Nucleus accumbens (tissue), 56 donors: Measurements from ENCODE around the gene TBC1D13.
"Not testable (repeated sequence)": the region's sequence is repeated elsewhere in the genome, so short reads cannot be mapped to it uniquely, and the experiment has no call there.

Experiments used
- DNase-seq, 56 donors: peaks; one replicate each; lab custom pipeline; 2025; lab: John Stamatoyannopoulos, UW

The TBC1D13 gene

DNA sequence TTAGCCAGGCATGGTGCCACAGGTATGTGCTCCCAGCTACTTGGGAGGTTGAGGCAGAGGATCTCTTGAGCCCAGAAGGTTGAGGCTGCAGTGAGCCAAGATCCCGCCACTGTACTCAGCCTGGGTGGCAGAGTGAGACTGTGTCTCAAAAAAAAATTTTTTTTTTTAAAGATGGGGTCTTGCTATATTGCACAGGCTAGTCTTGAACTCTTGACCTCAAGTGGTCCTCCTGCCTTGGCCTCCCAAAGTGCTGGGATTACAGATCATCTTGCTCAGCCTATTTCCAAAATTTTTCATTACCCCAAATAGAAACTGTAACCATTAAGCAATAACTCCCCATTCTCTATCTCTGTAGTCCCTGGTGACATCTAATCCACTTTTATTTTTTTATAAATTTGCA is 4.4 kb upstream of the TBC1D13 start:
- DNase-seq: no peak

DNA sequence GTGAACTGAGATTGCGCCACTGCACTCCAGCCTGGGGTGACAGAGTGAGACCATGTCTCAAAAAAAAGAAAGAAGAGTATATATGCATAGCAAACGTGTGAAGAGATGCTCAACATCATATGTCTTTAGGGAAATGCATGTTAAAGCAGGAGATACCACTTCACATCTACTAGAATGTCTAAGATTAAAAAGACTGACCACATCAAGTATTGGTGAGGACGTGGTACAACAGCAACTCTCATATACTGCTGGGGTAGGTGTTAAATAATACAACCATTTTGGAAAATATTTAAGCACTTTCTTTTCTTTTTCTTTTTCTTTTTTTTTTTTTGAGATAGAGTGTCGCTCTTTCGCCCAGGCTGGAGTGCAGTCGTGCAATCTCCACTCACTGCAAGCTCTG is 1.6 kb upstream of the TBC1D13 start:
- DNase-seq: no peak

DNA sequence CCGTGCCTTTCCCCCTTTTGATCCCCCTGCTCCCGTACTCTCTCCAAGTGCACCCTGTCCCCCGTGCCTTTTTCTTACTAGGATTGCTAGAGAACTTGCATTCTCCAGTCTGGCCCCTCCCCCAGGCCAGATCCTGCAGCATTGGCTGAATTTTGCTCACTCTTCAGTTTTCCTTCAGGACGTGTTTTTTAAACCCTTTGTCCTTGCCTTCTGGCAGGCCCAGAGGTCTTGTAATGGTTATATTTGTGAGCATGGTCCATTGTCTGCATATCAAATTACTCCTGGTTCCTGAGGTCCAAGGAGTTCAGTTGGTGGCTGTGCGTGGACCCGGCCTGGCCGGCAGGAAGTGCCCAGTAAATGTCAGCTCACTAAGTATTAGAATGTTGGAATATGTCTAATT is 606 bp downstream of the TBC1D13 start:
- peak in 8 of 56 donors; percentile 2 to 44 (median 16) for DNase-seq

DNA sequence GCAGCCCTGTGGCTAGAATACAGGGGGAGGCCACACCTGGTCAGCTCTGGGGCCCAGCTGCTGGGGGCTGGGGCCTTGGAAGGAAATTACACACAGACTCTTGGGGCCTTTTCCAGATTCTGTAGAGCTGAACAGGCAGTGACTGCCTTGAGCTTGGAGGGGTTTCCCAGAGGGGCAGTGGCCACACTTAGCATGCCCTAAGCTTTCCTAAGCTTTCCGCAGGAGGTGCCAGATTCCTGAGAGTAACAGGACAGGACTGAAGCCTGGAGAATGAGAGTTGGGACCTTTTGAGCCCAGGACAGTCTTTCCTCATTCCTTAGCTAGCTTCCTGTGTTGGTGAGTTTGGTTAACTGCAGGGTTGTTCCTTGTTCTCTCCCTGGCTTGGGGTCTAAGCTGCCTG is 1.4 kb downstream of the TBC1D13 start:
- no peak for DNase-seq

DNA sequence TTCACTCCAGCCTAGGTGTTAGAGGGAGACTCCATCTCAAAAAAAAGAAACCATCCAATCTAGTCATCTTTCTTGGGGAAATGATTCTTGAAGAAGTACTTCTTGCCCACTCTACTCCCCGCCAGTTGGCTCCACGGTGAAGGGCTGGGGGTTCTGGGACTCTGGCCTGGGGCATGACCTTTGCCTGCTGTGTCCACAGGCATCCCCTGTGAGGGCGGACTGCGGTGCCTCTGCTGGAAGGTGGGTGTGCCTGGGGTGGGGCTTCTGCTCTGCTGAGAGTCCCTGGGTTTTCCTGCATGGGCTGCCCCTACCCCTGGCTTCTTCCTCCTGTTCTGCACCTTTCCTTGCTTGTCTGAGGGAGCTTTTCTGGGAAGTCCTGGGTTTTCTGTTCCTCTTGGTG is 3.5 kb downstream of the TBC1D13 start:
- DNase-seq: no peak

DNA sequence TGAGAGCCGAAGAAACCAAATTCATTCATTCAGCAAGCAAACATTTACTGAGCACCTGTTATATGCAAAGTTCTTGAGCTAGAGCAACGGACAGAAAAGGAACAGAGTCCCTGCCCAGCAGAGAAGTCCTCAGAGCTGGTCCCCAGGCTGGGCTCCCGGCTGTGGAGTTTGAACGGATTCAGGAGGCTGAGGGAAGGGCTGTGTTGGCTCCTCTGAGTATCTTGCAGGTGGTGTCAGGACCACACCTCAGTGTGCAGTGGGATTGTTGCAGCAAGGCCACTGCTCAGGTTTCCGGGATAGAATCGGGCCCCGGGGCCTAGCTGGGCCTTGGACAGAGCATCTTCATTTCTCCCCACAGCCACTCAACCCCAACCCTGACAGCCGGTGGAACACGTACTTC is 5.1 kb downstream of the TBC1D13 start:
- DNase-seq: no peak

DNA sequence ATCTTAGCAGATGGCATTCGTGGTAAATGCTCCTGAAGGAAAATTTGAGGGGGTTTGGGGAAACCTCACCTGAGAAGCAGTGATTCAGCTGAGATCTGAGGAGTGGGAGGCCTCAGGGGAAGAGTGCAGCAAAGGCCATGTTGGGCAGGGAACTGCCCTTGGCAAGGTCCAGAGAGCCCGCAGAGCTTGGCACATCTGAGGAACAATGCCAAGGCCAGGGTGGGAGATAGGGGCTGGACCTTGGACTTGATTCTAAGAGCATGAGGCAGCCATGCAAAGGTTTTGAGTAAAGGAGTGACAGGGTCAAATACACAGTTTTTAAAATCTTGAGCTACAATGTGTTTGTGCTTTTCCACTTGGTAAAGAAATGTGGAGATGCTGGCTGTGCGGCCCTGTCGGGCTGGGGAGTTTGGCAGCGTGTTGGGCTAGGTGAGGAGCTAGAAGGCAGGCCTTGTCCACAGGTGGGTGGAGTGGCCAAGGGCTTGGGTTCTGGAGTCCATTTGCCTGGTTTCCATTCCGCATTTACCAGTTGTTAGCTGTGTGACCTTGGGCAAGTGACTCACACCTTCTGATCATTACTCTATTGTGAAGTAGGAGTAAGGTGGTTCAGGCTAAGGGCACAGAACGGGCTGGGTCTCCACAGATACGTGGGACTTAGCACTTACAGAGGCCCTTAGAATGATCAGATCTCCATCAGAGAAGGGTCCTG is 6.1 kb downstream of the TBC1D13 start:
- DNase-seq: no peak

DNA sequence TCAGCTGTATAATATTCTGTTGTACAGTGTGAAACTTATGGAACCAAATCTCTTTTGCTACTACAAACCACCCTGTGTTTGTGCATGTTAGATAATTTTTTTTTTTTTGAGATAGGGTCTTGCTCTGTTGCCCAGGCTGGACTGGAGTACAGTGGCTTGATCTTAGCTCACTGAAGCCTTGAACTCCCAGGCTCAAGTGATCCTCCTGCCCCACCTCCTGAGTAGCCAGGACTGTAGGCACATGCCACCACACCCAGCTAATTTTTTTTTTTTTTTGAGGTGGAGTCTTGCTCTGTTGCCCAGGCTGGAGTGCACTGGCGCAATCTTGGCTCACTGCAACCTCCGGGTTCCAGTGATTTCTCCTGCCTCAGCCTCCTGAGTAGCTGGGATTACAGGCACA is 7.9 kb downstream of the TBC1D13 start:
- not testable (repeated sequence) for DNase-seq

DNA sequence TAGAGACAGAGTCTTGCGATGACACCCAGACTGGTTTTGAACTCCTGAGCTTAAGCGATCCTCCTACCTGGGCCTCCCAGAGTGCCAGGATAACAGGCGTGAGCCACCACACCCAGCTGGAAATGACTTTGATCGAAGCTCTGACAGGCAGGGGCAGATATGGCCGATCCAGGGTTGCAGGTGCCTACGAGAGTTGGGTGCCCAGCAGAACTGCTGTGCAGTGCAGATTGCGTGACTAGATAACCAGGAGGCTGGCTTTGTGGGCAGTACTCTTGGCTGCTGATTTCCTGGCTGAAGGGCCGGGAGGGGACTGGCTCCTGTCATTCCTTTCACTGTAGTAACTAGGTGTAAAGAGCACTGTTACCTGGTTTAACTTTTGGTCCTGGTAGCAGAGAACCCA is 11.8 kb downstream of the TBC1D13 start:
- DNase-seq: no peak

DNA sequence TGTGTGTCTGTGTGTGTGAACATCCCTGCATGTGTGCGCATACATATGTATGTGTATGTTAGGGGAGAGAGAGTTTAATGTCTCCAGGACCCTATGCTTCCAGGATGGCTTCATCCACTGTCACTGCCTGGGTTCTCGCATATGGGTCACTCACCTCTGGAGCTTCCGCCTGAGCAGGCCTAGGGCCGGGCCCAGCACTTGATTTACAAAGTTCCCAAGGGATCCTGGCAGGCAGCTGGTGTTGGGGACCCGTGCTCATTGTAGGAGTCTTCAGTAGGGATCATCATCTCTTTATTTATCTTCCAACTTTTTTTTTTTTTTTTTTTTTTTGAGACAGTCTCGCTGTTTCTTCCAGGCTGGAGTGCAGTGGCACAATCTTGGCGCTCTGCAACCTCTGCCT is 13.0 kb downstream of the TBC1D13 start:
- no peak for DNase-seq

DNA sequence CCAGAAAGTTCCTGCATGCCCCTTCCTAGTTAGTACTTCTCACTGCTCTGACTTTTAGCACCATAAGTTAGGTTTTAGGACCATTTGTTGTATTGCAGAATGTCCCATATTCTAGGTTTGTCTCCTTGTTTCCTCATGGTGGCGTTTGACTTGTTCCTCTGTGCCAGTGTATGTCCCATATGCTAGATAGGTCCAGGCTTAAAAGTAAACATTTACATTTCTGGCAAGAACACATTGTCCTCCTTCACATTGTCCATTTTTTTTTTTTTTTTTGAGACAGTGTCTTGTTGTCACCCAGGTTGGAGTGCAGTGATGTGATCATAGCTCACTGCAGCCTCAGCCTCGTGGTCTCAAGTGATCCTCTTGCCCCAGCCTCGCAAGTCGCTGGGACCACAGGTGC is 15.4 kb downstream of the TBC1D13 start:
- DNase-seq: no peak

DNA sequence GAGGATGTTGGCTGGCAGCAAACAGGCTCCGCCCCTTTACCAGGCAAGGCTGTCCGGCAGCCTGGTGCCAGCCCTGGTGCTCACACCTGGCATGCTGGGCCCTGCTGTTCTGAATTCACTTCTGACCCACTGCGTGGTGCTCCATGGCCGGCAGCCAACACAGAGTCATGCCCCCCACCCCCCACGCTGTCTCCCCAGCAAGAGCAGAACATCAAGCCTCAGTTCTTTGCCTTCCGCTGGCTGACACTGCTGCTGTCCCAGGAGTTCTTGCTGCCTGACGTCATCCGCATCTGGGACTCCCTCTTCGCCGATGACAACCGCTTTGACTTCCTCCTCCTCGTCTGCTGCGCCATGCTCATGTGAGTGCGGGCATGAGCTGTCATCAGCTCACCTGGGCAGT is 18.6 kb downstream of the TBC1D13 start:
- peak in 47 of 56 donors; percentile 8 to 83 (median 43) for DNase-seq

DNA sequence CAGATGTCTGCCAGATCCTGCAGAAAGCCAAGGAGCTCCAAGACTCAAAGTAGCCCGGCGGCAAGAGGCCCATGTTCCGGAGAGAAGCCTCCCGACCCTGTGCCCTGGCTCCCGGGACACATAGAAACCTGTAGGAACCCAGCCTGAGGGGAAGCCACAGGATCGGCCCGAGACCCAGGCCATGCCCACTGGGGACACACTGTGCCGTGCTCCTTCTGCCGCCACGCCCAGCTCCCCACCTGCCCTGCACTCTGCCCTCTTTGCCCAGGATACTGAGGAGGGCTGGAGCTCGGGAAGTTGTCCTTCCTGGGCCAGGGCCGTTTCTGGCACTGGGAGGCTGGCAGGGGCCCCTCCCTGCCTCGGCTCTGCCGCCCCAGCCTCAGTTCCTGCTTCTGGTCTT is 20.8 kb downstream of the TBC1D13 start:
- DNase-seq: no peak

DNA sequence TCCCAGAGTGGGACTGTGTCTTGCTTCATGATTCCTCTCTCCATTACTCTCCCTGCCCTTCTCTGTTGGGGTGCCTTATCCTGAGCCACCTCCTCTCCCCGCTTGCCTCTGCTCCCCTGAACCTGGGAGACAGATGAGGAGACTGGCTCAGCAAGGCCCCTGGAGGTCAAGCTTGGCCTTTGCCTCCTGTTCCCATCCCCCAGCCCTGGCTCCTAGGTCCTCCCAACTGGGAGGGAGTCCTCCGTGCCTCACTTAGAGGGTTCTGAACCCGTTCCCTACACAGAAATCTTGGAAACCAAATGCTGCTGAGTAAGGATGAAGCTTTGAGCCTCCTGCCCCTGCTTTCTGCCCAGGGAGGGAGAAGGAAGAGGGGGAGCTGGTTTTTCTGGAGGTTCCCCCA is 21.5 kb downstream of the TBC1D13 start:
- DNase-seq: no peak

DNA sequence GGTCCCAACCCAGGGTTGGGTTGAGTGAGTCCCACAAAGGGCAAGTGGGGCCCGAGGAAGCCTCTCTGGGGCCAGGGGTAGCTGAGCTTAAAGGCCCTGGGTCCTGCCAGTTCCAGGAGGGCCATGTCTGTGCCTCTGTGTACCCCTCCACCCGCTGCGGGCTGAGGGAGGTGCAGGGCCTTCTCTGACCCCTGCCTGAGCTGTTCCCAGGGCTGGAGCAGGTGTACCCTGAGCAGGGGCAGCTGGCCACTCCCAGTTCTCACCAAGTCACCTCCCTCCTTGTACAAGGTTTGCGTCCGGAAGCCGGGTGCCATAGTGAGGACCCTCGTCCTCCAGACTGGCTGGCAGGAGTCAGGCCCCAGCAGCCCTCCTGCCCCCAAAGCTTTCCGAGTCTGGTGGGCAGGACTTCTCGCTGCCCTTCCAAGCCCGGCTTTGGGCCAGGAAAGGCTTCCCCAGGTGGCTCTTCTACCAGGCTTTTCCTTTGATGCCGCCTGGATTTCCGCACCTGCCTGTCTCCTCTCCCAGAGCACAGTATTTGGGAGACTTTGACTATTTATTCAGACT is 22.1 kb downstream of the TBC1D13 start:
- no peak for DNase-seq

DNA sequence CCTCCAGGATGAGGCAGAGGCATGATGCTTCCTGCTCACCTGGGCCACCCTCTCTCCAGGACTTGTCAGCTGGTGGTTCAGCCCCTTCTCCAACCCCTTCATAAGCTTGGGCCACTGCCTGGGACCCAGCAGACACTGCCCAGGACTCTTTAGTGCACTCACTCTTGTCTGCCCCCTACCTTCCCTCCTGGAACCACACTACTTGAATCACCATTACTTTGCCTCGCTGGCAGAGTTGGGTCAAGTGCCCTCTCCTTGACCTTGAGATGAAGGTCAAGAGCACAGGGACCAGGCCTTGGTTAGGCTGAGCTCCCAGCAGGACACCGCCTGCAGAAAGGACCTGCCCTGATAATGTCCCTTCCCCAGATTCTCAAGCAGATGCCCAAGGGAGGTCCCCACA is 22.8 kb downstream of the TBC1D13 start:
- no peak for DNase-seq

DNA sequence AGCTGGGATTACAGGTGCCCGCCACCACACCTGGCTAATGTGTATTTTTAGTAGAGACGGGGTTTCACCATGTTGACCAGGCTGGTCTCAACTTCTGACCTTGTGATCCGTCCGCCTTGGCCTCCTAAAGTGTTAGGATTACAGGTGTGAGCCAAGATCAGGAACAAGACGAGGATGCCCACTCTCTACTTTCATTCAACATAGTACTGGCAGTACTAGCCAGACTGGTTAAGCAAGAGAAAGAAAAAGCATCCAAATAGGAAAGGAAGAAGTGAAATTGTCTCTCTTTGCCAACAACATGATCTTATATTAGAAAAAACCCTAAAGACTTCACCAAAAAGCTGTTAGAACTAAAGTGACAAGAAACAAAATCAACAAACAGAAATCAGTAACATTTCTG is 23.8 kb downstream of the TBC1D13 start:
- no peak for DNase-seq

DNA sequence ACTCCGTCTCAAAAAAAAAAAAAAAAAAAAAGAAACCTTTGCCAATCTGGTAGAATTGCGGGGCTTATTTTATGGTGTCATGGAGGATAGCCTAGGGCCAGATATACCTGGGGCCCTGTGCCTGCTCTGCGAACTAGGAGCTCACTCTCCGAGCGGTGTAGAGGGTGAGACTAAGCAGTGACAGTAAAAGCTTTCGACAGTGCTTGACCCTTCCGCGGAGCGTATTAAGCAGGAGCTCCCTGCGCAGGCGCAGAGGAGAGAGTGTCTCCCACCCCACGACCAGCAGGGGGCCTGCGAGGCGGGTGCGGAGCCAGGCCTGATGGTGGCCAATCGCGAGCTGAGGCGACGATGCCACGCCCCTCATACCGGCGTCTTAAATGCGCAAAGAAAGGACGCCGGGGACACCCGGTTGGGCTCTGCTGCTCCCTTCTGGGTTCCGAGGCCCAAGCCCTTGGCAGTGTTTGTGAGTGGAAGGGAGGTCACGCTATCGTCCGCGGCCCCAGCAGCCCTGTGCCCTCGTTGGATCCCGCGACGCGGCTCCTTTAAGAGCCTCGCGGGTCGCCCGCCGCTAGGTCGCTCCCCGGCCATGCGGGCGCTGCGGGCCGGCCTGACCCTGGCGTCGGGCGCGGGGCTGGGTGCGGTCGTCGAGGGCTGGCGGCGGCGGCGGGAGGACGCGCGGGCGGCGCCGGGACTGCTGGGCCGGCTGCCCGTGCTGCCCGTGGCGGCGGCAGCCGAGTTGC is 31.2 kb downstream of the TBC1D13 start, which contains the start of gene ENDOG:
Gene ENDOG (plus strand): TSS at position 402 of the 740 bp plus-strand sequence. CDS start 185 bp downstream, at position 587.
- DNase-seq: peak; percentile 70 to 99 (median 96)

DNA sequence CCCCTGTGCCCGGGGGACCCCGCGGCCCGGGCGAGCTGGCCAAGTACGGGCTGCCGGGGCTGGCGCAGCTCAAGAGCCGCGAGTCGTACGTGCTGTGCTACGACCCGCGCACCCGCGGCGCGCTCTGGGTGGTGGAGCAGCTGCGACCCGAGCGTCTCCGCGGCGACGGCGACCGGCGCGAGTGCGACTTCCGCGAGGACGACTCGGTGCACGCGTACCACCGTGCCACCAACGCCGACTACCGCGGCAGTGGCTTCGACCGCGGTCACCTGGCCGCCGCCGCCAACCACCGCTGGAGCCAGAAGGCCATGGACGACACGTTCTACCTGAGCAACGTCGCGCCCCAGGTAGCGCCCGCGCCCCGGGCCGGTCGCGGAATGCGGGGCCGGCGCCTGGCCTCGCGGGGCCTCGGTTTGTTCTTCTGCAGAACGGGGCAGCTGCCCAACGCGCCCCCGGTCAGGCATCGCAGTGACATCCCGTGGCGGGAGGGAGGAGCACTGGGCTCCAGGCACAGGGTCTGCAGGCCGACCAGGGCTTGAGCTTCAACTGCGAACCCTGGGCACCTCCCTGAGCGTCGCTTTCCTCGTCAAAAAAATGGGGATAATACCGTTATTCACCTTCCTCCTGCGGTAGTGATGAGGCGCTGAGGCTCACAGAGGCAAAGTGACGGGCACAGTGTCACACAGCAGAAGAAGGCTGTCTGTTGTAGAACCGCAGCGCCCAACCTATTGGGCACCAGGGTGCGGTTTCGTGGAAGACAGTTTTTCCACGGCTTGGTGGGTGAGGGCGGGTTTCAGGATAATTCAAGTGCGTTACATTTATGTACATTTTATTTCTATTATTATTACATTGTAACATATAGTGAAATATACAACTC is 32.0 kb downstream of the TBC1D13 start:
- DNase-seq: peak in 37 of 56 donors; percentile 11 to 66 (median 45)
